ENCODE results near the gene SUN3. TPM values are rescaled to one million over a fixed set of nuclear protein-coding genes. Genes with fewer than 3 reads are reported as not detected.
A peak's percentile ranks its signal among the peaks of the same experiment; 100 is the strongest.
"Not testable (repeated sequence)": the region's sequence is repeated elsewhere in the genome, so short reads cannot be mapped to it uniquely, and the experiment has no call there.

Gene SUN3
- total and polyA plus RNA-seq, 8 donors, result not detected

DNA sequence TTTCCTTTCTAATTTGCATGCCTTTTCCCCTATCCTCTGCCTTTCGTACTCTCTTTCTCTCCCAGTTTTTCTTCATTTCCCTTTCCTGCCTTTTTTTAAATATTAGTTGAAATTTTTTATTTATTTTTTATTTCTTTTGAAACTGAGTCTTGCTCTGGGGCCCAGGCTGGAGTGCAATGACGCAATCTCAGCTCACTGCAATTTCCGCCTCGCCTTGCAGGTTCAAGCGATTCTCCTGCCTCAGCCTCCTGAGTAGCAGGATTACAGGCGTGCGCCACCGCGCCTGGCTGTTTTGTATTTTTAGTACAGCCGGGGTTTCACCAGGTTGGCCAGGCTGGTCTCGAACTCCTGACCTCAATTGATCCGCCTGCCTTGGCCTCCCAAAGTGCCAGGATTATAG is 29.5 kb downstream of the SUN3 start:
- ATAC-seq (no peak), FAIRE-seq (no peak), DNase-seq (no peak)
- 92 to 96% methylated on average over 12 of the region's 12 CpGs for WGBS, 2 donors
- Histone ChIP-seq H3K4me1 (no peaks in the 10 kb centered on the region), H3K36me3 (no peaks in the 10 kb centered on the region), H3K27ac (no peak overlapping the region), H3K27me3 (no peaks in the 10 kb centered on the region), H3K9me3 (no peaks in the 10 kb centered on the region), H3K4me3 (no peak overlapping the region)
- TF ChIP-seq, protein P1, sequence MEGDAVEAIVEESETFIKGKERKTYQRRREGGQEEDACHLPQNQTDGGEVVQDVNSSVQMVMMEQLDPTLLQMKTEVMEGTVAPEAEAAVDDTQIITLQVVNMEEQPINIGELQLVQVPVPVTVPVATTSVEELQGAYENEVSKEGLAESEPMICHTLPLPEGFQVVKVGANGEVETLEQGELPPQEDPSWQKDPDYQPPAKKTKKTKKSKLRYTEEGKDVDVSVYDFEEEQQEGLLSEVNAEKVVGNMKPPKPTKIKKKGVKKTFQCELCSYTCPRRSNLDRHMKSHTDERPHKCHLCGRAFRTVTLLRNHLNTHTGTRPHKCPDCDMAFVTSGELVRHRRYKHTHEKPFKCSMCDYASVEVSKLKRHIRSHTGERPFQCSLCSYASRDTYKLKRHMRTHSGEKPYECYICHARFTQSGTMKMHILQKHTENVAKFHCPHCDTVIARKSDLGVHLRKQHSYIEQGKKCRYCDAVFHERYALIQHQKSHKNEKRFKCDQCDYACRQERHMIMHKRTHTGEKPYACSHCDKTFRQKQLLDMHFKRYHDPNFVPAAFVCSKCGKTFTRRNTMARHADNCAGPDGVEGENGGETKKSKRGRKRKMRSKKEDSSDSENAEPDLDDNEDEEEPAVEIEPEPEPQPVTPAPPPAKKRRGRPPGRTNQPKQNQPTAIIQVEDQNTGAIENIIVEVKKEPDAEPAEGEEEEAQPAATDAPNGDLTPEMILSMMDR (IDR thresholded peaks at IDR 0.05), result no peak
- intact Hi-C loops (cut with DNase I), result no loop called here

DNA sequence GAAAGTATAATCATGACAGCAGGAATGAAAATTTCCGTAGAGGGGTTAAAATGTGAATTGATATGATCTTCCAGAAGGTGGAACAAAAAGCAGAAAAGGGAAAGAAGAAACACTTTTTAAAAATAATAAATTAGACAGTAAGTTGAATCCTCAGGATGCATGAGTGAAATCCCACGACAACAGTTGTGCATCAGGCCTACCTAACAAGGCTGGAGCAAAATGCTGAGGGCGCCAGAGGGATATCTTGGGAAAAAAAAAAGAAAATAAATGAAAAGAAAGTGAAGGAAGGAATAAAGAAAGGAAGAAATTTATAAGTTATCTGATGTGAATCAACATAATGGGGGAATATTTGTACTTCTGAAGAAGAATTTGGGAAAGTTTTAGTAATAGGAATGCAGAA is 36.5 kb downstream of the SUN3 start:
- Histone ChIP-seq H3K9me3 (no peaks in the 10 kb centered on the region), H3K27me3 (no peaks in the 10 kb centered on the region), H3K36me3 (no peaks in the 10 kb centered on the region), H3K4me1 (no peaks in the 10 kb centered on the region), H3K4me3 (peak overlapping the region in 2 of 4 donors; percentile 44 to 58), H3K27ac (peak overlapping the region in 3 of 4 donors; percentile 19 to 71 (median 41))
- ATAC-seq (no peak), FAIRE-seq (no peak), DNase-seq (no peak)
- 71 to 72% methylated on average over 3 of the region's 3 CpGs for WGBS, 2 donors
- intact Hi-C loops (cut with DNase I), result loop anchor here in 1 of 3 donors (5.0 kb wide), 1 partner anchor 115 kb away; no protein-coding TSS in a partner anchor
- TF ChIP-seq, protein P1 (IDR thresholded peaks at IDR 0.05), result no peak

DNA sequence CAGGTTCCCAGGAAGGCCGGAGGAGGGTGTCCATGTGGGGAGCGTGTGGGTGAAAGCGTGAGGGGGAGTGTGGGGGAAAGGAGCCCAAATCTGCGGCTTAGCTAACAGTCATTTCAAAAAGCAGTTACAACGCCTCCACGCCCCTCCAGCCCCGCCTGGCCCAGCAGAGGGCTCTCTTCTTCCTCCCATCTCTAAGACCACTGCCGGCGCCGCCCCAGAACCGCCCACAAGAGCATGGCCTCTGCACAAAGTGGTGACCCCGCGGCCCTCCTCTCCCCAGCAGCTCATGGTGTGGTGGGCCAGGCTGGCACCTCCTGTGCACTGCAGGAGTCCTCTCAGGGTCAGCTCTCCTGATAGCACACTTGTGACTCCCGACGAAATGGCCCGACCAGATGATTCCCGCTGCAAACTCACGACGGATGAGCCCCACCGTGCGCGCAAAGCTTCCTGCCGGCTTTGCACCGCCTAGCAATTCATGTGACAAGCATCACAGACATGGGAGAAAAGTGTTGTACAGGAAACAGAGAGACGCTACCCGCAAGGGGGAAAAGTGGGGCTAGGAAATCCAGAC is 37.1 kb downstream of the SUN3 start:
- 3 to 5% methylated on average over 24 to 26 of the region's 26 CpGs for WGBS, 2 donors
- Histone ChIP-seq H3K4me1 (no peaks in the 10 kb centered on the region), H3K27me3 (no peaks in the 10 kb centered on the region), H3K9me3 (no peaks in the 10 kb centered on the region), H3K36me3 (no peaks in the 10 kb centered on the region), H3K27ac (peak overlapping the region in 3 of 4 donors; percentile 19 to 71 (median 41)), H3K4me3 (peak overlapping the region; percentile 16 to 58 (median 34))
- peak; percentile 73 to 93 (median 83) for DNase-seq
- FAIRE-seq, result no peak
- TF ChIP-seq, protein P1 (IDR thresholded peaks at IDR 0.05), result peak in 2 of 4 donors; percentile 21 to 41
- peak; percentile 98 to 100 (median 100) for ATAC-seq
- intact Hi-C loops (cut with DNase I), result loop anchor here in 1 of 3 donors (5.0 kb wide), 1 partner anchor 115 kb away; no protein-coding TSS in a partner anchor

DNA sequence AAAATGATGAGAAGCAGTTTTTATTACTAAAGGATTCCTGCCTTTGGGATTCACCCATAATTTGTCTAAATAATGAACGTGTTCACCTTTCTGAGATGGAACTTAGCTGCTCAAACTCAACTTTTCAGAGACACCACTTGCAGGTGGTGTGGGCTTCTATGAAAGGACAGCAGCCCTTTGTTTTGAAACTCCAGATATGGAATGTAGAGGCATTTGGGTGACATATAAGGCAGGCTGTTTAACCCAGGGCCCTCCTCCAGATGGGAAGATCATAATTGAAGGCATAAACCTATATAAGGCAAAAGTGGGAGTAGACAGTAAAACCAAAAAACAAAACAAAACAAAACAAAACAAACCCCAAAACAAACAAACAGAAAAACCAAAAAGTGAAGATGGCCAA is 37.6 kb downstream of the SUN3 start:
- ATAC-seq (peak in 1 of 4 donors; percentile 3), FAIRE-seq (no peak), DNase-seq (no peak)
- Histone ChIP-seq H3K36me3 (no peaks in the 10 kb centered on the region), H3K4me1 (no peaks in the 10 kb centered on the region), H3K27me3 (no peaks in the 10 kb centered on the region), H3K4me3 (peak overlapping the region in 2 of 4 donors; percentile 44 to 58), H3K27ac (no peak overlapping the region), H3K9me3 (no peaks in the 10 kb centered on the region)
- intact Hi-C loops (cut with DNase I), result loop anchor here in 1 of 3 donors (5.0 kb wide), 1 partner anchor 116 kb away; no protein-coding TSS in a partner anchor
- TF ChIP-seq, protein P1 (IDR thresholded peaks at IDR 0.05), result no peak
- WGBS, 2 donors, result 97 to 98% methylated on average over 1 of the region's 1 CpG

DNA sequence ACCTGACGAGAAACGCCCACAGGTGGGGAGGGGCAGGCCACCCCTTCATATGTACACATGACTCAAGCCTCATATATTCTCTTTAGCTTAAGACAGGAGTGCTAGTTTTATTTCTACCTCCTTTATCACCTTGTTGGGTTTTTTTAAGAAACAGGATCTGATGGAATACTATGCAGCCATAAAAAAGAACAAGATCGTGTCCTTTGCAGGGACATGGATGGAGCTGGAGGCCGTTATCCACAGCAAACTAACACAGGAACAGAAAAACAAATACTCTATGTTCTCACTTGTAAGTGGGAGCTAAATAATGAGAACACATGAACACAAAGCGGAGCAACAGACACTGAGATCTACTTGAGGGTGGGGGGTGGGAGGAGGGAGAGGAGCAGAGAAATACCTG is 38.3 kb downstream of the SUN3 start:
- Histone ChIP-seq H3K27ac (no peak overlapping the region), H3K4me3 (no peak overlapping the region), H3K9me3 (no peaks in the 10 kb centered on the region), H3K27me3 (no peaks in the 10 kb centered on the region), H3K36me3 (no peaks in the 10 kb centered on the region), H3K4me1 (no peaks in the 10 kb centered on the region)
- ATAC-seq, result no peak
- TF ChIP-seq, protein P1 (IDR thresholded peaks at IDR 0.05), result no peak
- FAIRE-seq, result no peak
- intact Hi-C loops (cut with DNase I), result loop anchor here in 1 of 3 donors (5.0 kb wide), 1 partner anchor 117 kb away; no protein-coding TSS in a partner anchor
- WGBS, 2 donors, result 92 to 97% methylated on average over 5 of the region's 5 CpGs
- DNase-seq, result no peak

DNA sequence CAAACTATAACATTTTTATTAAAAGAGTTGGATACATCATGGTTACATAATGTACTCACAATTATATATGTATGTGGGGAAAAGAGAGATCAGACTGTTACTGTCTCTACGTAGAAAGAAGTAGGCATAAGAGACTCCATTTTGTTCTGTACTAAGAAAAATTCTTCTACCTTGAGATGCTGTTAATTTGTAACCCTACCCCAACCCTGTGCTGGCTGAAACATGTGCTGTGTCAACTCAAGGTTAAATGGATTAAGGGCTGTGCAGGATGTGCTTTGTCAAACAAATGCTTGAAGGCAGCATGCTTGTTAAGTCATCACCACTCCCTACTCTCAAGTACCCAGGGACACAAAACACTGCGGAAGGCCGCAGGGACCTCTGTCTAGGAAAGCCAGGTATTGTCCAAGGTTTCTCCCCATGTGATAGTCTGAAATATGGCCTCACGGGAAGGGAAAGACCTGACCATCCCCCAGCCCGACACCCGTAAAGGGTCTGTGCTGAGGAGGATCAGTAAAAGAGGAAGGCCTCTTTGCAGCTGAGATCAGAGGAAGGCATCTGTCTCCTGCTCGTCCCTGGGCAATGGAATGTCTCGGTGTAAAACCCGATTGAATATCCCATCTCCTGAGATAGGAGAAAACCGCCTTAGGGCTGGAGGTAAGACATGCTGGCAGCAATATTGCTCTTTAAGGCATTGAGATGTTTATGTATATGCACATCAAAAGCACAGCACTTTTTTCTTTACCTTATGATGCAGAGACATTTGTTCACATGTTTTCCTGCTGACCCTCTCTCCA is 39.1 kb downstream of the SUN3 start:
- not testable (repeated sequence) for H3K36me3 ChIP-seq, H3K4me1 ChIP-seq, H3K27ac ChIP-seq, H3K9me3 ChIP-seq, FAIRE-seq, DNase-seq, H3K4me3 ChIP-seq, H3K27me3 ChIP-seq, ATAC-seq
- whole genome bisulfite sequencing, 2 donors, result 71 to 73% methylated on average over 9 to 10 of the region's 10 CpGs
- intact Hi-C loops (cut with DNase I), result loop anchor here in 1 of 3 donors (5.0 kb wide), 1 partner anchor 117 kb away; no protein-coding TSS in a partner anchor

All from pancreas (tissue), 10 donors.